SK-N-SH treated with all-trans-retinoic acid at 6 μM for 48 hours (cell line): Measurements from ENCODE around the gene FABP3.

Experiments
- ATAC-seq: fragments of 200-7000 bp; cut with Tn5 transposase; 3 replicates; pipeline ENCODE4 v1.9.1; 2020; ENCODE audit warnings: mild to moderate bottlenecking, moderate library complexity
- BACH2 ChIP-seq: fragments of 250-450 bp; sonication (Bioruptor Pico); IDR thresholded peaks from 2 replicates; pipeline ENCODE4 v1.9.0; 2021; ENCODE audit warnings: mild to moderate bottlenecking, borderline replicate concordance
- ESRRG ChIP-seq: fragments of 250-450 bp; sonication (Bioruptor Pico); IDR thresholded peaks from 2 replicates; pipeline ENCODE4 v1.6.1; 2021; ENCODE audit warnings: mild to moderate bottlenecking
- GLIS3 ChIP-seq: fragments of 250-450 bp; sonication (Bioruptor Pico); IDR thresholded peaks from 2 replicates; pipeline ENCODE4 v1.5.0; 2020; ENCODE audit warnings: mild to moderate bottlenecking, moderate library complexity
- ISL1 ChIP-seq: fragments of 250-450 bp; sonication (Bioruptor Pico); IDR thresholded peaks from 2 replicates; pipeline ENCODE4 v2.1.2; 2022; ENCODE audit warnings: mild to moderate bottlenecking, moderate library complexity
- PPARA ChIP-seq: fragments of 250-450 bp; sonication (Bioruptor Pico); IDR thresholded peaks from 2 replicates; pipeline ENCODE4 v1.5.0; 2020; ENCODE audit warnings: mild to moderate bottlenecking, borderline replicate concordance
- SNAI2 ChIP-seq: fragments of 250-450 bp; sonication (Bioruptor Pico); IDR thresholded peaks from 2 replicates; pipeline ENCODE4 v1.5.0; 2020; ENCODE audit warnings: mild to moderate bottlenecking, moderate library complexity
- TCF4 ChIP-seq: fragments of 250-450 bp; sonication (Bioruptor Pico); IDR thresholded peaks from 2 replicates; pipeline ENCODE4 v1.8.0; 2021; ENCODE audit warnings: mild to moderate bottlenecking, moderate library complexity, borderline replicate concordance
- ZC3H10 ChIP-seq: fragments of 250-450 bp; sonication (Bioruptor Pico); IDR thresholded peaks from 2 replicates; pipeline ENCODE4 v1.5.1; 2021; ENCODE audit warnings: mild to moderate bottlenecking, moderate library complexity
- ZNF565 ChIP-seq: fragments of 450-650 bp; formaldehyde crosslinking; conservative IDR thresholded peaks from 2 replicates; pipeline ENCODE4 v1.5.0; 2020; ENCODE audit warnings: low read depth, mild to moderate bottlenecking, moderate library complexity
- ZNF8 ChIP-seq: fragments of 450-650 bp; formaldehyde crosslinking; IDR thresholded peaks from 2 replicates; pipeline ENCODE4 v1.5.0; 2020; ENCODE audit warnings: mild to moderate bottlenecking, moderate library complexity
- TF ChIP-seq, protein P1 (sequence below): fragments of 250-450 bp; sonication (Bioruptor Pico); IDR thresholded peaks from 2 replicates; pipeline ENCODE4 v1.8.0; 2020; ENCODE audit warnings: mild to moderate bottlenecking, moderate library complexity, borderline replicate concordance
- TF ChIP-seq, protein P2 (sequence below): fragments of 250-450 bp; sonication (Bioruptor Pico); IDR thresholded peaks from 2 replicates; pipeline ENCODE4 v1.5.1; 2021; ENCODE audit warnings: mild to moderate bottlenecking, moderate library complexity
- TF ChIP-seq, protein P3 (sequence below): fragments of 250-450 bp; sonication (Bioruptor Pico); IDR thresholded peaks from 2 replicates; pipeline ENCODE4 v1.5.0; 2020; ENCODE audit warnings: mild to moderate bottlenecking, moderate library complexity
- TF ChIP-seq, protein P4 (sequence below): fragments of 250-450 bp; sonication (Bioruptor Pico); IDR thresholded peaks from 2 replicates; pipeline ENCODE4 v1.5.1; 2020; ENCODE audit warnings: low read depth, mild to moderate bottlenecking, moderate library complexity

FABP3 gene

DNA sequence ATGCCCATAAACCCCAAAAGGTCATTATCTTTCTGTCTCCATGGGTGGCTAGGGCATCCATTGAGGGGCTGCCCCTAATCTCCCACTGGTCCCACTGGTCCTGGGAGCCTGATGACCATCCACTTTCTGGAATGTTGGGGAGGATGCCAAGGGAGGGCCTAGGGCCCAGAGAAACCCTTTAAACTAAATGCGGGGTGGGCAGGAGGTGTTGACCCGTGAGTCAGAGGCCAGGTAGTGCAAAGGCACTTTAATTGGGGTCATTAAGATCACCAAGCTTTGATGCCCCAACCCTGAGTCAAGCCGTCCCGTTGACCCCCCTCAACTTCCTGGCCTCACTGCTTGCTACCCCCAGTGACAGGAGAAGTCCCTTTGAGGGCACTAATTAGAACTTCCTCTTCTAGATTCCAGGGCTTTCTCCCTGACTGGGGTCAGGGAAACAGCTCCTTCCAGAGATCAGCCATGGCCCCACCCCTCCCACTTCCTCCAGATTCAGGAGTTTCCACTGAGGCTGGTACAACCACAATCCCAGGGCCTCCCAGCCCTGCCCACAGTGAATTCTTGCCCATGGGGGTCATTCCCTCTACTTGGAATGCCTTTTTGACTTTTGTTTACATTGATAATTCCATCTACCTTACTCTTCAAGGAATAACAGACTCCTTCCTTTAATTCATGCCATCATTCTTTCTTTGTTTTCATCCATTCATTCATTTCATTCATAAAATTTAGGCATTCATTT, 24.7 kb upstream of the FABP3 start (continued):
- TF ChIP-seq, protein P1, sequence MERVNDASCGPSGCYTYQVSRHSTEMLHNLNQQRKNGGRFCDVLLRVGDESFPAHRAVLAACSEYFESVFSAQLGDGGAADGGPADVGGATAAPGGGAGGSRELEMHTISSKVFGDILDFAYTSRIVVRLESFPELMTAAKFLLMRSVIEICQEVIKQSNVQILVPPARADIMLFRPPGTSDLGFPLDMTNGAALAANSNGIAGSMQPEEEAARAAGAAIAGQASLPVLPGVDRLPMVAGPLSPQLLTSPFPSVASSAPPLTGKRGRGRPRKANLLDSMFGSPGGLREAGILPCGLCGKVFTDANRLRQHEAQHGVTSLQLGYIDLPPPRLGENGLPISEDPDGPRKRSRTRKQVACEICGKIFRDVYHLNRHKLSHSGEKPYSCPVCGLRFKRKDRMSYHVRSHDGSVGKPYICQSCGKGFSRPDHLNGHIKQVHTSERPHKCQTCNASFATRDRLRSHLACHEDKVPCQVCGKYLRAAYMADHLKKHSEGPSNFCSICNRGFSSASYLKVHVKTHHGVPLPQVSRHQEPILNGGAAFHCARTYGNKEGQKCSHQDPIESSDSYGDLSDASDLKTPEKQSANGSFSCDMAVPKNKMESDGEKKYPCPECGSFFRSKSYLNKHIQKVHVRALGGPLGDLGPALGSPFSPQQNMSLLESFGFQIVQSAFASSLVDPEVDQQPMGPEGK (CRISPR knock-in tag) = no peak
- TF ChIP-seq PPARA = no peak
- TF ChIP-seq, protein P2, sequence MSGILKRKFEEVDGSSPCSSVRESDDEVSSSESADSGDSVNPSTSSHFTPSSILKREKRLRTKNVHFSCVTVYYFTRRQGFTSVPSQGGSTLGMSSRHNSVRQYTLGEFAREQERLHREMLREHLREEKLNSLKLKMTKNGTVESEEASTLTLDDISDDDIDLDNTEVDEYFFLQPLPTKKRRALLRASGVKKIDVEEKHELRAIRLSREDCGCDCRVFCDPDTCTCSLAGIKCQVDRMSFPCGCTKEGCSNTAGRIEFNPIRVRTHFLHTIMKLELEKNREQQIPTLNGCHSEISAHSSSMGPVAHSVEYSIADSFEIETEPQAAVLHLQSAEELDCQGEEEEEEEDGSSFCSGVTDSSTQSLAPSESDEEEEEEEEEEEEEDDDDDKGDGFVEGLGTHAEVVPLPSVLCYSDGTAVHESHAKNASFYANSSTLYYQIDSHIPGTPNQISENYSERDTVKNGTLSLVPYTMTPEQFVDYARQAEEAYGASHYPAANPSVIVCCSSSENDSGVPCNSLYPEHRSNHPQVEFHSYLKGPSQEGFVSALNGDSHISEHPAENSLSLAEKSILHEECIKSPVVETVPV (CRISPR knock-in tag) = no peak
- TF ChIP-seq, protein P3, sequence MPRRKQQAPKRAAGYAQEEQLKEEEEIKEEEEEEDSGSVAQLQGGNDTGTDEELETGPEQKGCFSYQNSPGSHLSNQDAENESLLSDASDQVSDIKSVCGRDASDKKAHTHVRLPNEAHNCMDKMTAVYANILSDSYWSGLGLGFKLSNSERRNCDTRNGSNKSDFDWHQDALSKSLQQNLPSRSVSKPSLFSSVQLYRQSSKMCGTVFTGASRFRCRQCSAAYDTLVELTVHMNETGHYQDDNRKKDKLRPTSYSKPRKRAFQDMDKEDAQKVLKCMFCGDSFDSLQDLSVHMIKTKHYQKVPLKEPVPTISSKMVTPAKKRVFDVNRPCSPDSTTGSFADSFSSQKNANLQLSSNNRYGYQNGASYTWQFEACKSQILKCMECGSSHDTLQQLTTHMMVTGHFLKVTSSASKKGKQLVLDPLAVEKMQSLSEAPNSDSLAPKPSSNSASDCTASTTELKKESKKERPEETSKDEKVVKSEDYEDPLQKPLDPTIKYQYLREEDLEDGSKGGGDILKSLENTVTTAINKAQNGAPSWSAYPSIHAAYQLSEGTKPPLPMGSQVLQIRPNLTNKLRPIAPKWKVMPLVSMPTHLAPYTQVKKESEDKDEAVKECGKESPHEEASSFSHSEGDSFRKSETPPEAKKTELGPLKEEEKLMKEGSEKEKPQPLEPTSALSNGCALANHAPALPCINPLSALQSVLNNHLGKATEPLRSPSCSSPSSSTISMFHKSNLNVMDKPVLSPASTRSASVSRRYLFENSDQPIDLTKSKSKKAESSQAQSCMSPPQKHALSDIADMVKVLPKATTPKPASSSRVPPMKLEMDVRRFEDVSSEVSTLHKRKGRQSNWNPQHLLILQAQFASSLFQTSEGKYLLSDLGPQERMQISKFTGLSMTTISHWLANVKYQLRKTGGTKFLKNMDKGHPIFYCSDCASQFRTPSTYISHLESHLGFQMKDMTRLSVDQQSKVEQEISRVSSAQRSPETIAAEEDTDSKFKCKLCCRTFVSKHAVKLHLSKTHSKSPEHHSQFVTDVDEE (CRISPR knock-in tag) = no peak
- no peak for TF ChIP-seq ZNF565 (CRISPR knock-in tag)

DNA sequence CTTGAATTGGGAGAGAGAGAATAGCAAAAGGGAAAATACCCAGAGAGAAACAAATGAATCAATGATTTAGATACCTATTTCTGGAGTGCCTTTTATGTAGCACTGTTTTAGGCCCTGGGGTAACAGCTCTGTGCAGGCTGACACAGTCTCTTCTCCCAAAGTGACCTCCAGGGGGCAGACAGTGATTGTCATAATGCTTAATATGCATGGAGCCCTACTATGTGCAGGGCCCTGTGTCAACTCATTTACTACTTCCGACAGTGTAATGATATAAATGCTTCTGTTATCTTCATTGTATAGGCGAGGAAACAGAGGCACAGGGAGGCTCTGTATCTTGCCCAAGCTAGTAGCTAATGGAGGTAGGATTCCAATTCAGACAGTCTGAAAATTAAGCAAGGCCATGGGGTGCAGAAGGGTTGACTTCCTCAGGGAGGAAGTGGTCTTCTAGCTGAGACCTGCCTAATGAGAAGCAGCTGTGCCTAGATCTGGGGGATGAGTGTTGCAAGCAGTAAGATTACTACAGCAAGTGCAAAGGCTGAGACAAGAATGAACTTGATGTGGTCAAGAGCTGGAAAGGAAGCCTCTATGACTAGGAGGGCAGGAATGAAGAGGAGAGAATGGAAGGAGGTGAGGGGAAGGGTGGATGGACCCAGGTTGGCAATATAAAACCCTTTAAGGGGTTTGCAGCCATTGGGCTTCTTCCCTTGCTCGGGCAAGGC, 23.9 kb upstream of the FABP3 start:
- TF ChIP-seq TCF4 (CRISPR knock-in tag) (no peak), ZNF565 (CRISPR knock-in tag) (no peak), GLIS3 (no peak), ISL1 (no peak)
- TF ChIP-seq, protein P4, sequence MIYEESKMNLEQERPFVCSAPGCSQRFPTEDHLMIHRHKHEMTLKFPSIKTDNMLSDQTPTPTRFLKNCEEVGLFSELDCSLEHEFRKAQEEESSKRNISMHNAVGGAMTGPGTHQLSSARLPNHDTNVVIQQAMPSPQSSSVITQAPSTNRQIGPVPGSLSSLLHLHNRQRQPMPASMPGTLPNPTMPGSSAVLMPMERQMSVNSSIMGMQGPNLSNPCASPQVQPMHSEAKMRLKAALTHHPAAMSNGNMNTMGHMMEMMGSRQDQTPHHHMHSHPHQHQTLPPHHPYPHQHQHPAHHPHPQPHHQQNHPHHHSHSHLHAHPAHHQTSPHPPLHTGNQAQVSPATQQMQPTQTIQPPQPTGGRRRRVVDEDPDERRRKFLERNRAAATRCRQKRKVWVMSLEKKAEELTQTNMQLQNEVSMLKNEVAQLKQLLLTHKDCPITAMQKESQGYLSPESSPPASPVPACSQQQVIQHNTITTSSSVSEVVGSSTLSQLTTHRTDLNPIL = no peak
- TF ChIP-seq, protein P3 (CRISPR knock-in tag) = no peak
- TF ChIP-seq, protein P2 (CRISPR knock-in tag) = no peak
- no peak for ATAC-seq

DNA sequence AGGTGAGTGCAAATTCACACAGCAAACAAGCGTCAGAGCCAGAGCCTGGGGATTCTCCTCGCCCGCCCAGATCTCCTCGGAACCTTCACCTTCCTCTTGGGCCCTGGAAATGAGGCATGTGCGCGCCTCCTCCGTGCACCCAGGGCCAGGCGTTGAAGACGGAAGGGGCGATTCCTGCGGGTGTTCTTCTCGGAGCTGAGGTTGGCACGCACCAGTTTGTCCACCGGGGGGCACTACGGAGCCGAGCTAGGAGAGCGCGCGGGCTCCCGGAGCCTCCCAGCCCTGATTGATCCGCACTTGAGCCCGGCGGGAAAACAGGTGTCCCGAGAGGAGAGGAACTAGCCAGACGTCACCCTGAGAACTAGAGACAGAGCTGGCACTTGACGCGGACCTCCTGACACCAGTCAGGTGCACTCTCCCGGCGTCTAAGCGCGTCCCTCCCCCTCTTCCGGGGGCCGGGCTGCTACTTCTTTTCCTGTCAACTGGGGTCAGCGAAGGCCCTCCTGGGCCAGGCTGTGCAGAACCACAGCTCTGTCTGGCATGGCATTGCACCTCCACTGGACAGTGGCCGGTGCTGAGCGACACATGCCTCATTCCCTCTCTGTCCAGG, 21.8 kb upstream of the FABP3 start:
- TF ChIP-seq GLIS3 = no peak
- no peak for TF ChIP-seq BACH2 (CRISPR knock-in tag)
- no peak for TF ChIP-seq ESRRG (CRISPR knock-in tag)
- TF ChIP-seq ZC3H10 (CRISPR knock-in tag) = no peak
- TF ChIP-seq SNAI2 = peak; percentile 62; the same call in 1 of the 2 replicates
- TF ChIP-seq ZNF8 (CRISPR knock-in tag) = no peak
- no peak for TF ChIP-seq ISL1
- peak; percentile 99 for ATAC-seq
